Upper lobe of right lung (tissue), 1 donor: ENCODE data around the gene PCDH12. TPM values are rescaled to one million over a fixed set of nuclear protein-coding genes. Genes with fewer than 3 reads are reported as not detected.

ENCODE experiments used
- ATAC-seq: fragments of 200-7000 bp; cut with Tn5 transposase; one replicate; pipeline ENCODE4 v1.9.1; 2020; ENCODE audit warnings: mild to moderate bottlenecking, moderate library complexity
- DNase-seq: peaks from one replicate; pipeline ENCODE4 v3.0.0-alpha.2; 2020
- H3K27ac ChIP-seq: fragments of 200-600 bp; one replicate; pipeline ENCODE4 v1.8.0; 2022
- H3K27me3 ChIP-seq: fragments of 200-600 bp; one replicate; pipeline ENCODE4 v1.8.0; 2022; ENCODE audit warnings: mild to moderate bottlenecking
- H3K36me3 ChIP-seq: fragments of 200-600 bp; one replicate; pipeline ENCODE4 v1.8.0; 2022
- H3K4me1 ChIP-seq: fragments of 200-600 bp; one replicate; pipeline ENCODE4 v1.8.0; 2022
- H3K4me3 ChIP-seq: fragments of 200-600 bp; one replicate; pipeline ENCODE4 v1.8.0; 2022; ENCODE audit warnings: mild to moderate bottlenecking
- H3K9me3 ChIP-seq: fragments of 200-600 bp; one replicate; pipeline ENCODE4 v1.8.0; 2022
- intact Hi-C: fragments of 100-400 bp; cut with DNase I; formaldehyde crosslinking; loops from one replicate; pipeline ENCODE4 v1.11.0; 2022
- total RNA-seq: library from RNA; stranded (reverse); fragmentation: NEBNext Ultra II Directional; extraction: Animal tissue kit (Norgen Biotek cat#: 25700); gene quantifications from one replicate; pipeline ENCODE4 v1.2.1, GENCODE V29; 2021
- TF ChIP-seq, protein P1 (sequence below): fragments of 200-600 bp; IDR thresholded peaks from one replicate; pipeline ENCODE4 v1.8.0; 2022; ENCODE audit warnings: antibody characterized with exemption
- donor health status: DM: no; HTN: yes; CAD: no; lungs with severe emphysema.

The PCDH12 gene
- total RNA-seq, 1 donor from 2014 or later: 17.0 TPM

DNA sequence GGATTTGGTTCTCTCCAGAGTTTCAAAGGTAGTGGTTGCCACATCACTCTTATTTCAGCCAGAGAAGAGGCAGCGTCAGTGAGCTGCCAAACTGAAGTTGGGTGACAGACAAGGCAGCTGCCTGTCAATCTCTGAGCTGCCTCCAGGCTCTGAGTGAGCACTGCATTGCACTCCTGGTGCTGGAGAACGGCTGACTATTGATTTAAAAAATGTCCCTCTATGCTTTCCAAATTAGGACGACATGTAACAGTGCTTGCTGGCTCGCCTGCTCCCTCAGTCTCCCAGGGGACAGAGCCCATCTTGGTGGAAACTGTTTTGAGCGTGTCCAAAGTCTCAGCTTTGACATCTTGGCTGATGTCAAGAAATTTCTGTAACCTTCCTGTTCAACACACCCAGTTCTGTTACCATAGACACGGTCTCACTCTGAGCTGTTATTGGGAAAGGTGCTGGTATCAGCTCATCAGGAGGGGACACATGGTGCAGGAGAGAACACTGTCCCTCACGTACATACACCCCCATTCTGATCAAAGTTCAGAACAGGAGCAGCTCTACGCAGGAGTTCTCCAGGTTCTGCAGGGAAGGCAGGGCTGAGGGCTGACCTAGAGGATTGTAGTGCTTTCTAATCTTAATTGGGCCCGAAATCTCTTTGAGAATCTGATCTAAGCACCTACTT, 15.7 kb downstream of the PCDH12 start:
- peaks cover 21% of the 10 kb centered on the region for H3K4me1 ChIP-seq
- intact Hi-C loops: no loop called here
- H3K4me3 ChIP-seq: no peak overlapping the region
- peak overlapping the region; percentile 11 for H3K27ac ChIP-seq
- TF ChIP-seq, protein P1, sequence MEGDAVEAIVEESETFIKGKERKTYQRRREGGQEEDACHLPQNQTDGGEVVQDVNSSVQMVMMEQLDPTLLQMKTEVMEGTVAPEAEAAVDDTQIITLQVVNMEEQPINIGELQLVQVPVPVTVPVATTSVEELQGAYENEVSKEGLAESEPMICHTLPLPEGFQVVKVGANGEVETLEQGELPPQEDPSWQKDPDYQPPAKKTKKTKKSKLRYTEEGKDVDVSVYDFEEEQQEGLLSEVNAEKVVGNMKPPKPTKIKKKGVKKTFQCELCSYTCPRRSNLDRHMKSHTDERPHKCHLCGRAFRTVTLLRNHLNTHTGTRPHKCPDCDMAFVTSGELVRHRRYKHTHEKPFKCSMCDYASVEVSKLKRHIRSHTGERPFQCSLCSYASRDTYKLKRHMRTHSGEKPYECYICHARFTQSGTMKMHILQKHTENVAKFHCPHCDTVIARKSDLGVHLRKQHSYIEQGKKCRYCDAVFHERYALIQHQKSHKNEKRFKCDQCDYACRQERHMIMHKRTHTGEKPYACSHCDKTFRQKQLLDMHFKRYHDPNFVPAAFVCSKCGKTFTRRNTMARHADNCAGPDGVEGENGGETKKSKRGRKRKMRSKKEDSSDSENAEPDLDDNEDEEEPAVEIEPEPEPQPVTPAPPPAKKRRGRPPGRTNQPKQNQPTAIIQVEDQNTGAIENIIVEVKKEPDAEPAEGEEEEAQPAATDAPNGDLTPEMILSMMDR: no peak
- ATAC-seq: no peak
- no peaks in the 10 kb centered on the region for H3K9me3 ChIP-seq
- H3K27me3 ChIP-seq: no peaks in the 10 kb centered on the region
- H3K36me3 ChIP-seq: peaks cover 24% of the 10 kb centered on the region
- no peak for DNase-seq

DNA sequence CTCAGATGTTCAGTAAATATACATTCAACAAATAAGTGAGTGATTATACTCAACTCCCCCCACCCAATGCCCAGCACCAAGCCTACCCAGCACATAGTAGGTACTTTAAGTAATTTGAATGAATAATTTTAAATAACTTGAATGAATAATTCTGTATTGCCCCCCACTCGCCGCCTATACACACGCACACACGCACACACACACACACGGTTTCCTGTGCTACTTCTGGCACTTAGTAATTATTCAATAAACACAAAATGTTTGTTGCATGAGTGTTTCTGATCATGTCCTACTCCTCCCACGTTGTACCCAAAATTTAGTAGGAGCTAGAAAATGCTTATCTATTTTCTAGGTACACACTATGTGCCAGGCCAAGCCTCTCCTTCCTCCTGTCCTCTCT, 16.2 kb downstream of the PCDH12 start:
- no peak for ATAC-seq
- Histone ChIP-seq H3K4me1 (peaks cover 21% of the 10 kb centered on the region), H3K9me3 (no peaks in the 10 kb centered on the region), H3K27me3 (no peaks in the 10 kb centered on the region), H3K36me3 (peaks cover 29% of the 10 kb centered on the region), H3K4me3 (no peak overlapping the region), H3K27ac (peak overlapping the region; percentile 11)
- intact Hi-C loops: no loop called here
- TF ChIP-seq, protein P1: no peak
- no peak for DNase-seq

DNA sequence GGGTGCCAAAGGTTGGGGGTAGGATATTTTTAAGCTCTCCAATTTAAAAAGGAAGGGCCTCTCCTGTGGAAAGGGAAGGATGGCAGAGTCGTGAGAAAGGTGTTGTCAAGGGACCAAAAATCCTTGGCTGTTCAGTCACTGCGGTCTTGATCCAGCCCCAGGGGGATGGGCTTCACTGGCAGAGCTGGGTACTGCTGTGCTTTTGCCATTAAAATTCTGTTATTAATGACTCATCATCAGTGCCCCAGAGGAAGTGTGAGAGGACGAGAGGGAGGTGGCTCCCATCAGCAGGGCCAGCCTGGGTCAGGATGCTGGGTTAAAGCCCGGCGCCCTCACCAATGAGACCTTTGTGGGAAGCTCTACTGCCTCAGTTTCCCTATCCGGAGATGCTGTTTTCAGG, 16.7 kb downstream of the PCDH12 start:
- H3K36me3 ChIP-seq: peaks cover 34% of the 10 kb centered on the region
- no peaks in the 10 kb centered on the region for H3K9me3 ChIP-seq
- no peak for DNase-seq
- peak; percentile 33 for ATAC-seq
- H3K27ac ChIP-seq: peak overlapping the region; percentile 13
- intact Hi-C loops: no loop called here
- no peaks in the 10 kb centered on the region for H3K27me3 ChIP-seq
- TF ChIP-seq, protein P1: no peak
- peaks cover 21% of the 10 kb centered on the region for H3K4me1 ChIP-seq
- H3K4me3 ChIP-seq: no peak overlapping the region

DNA sequence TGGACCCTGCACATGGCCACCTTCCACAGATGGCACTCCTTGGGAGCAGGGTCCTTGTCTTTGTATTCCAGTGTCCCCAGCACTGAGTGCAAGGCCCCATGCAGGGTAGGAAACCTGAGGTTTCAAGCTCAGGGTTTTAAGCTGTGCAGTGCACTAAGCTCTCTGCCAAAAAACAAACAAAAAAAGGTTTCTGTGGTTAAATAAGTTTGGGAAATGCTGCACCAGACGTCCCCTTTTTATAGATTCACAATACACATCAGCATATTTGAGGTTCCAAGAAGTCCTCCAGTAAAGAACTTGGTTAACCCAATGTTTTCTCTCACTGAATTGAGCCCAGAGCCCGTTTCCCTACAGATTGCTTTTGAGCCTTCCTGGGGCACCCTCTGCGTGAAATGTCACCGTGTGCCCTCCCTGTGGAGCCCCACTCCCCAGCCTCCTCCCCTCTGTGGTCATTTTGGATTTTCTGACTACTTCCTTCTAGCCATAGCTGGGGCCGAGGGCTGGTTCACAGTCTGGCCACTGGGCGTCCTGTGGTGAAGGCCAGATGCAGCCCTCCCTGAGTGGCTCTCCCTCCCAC, 17.2 kb downstream of the PCDH12 start:
- Histone ChIP-seq H3K27me3 (no peaks in the 10 kb centered on the region), H3K36me3 (peaks cover 39% of the 10 kb centered on the region), H3K4me3 (no peak overlapping the region), H3K27ac (no peak overlapping the region), H3K9me3 (no peaks in the 10 kb centered on the region), H3K4me1 (peaks cover 21% of the 10 kb centered on the region)
- no peak for DNase-seq
- TF ChIP-seq, protein P1: peak; percentile 13
- peak; percentile 60 for ATAC-seq
- intact Hi-C loops: no loop called here

DNA sequence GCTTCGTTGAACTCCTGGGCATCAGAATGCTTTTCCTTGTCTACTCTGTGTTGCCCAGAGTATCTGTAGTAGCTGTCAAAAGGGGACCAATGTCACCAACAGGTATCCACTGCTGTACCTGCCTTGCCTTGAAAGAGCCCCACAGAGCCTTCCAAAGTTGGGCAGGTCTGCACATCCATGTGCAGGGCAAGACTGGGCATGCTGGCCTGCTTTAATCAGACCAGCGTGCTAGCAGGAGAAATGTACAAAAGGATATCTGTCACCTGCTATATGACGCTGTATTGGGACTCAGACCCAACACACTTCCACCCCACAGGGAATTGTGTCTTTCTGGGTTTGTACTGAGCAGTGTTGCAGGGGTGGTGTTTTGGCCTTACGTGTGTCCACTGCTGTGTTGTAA, 22.5 kb downstream of the PCDH12 start:
- TF ChIP-seq, protein P1: no peak
- Histone ChIP-seq H3K4me1 (no peaks in the 10 kb centered on the region), H3K36me3 (peaks cover 90% of the 10 kb centered on the region), H3K27me3 (no peaks in the 10 kb centered on the region), H3K4me3 (no peak overlapping the region), H3K9me3 (no peaks in the 10 kb centered on the region), H3K27ac (no peak overlapping the region)
- intact Hi-C loops: no loop called here
- DNase-seq (no peak), ATAC-seq (no peak)
